Measurements from ENCODE around the gene KSR1.
"Not testable (repeated sequence)": the region's sequence is repeated elsewhere in the genome, so short reads cannot be mapped to it uniquely, and the experiment has no call there.

KSR1 gene

GRCh38 chr17:27649111-27649571, 192.9 kb downstream of the KSR1 start:
- DNase-seq (ENCODE audit: insufficient read length, low spot score); FAIRE-seq: not testable (repeated sequence)

GRCh38 chr17:27649929-27650328, 193.7 kb downstream of the KSR1 start:
- FAIRE-seq = no peak
- DNase-seq (ENCODE audit: insufficient read length, low spot score) = no peak

GRCh38 chr17:27650836-27651235, 194.6 kb downstream of the KSR1 start:
- DNase-seq (ENCODE audit: insufficient read length, low spot score) (no peak), FAIRE-seq (no peak)

- no peak for FAIRE-seq
- no peak for DNase-seq (ENCODE audit: insufficient read length, low spot score)
Measured at GRCh38 chr17:27651411-27652345, 195.4 kb downstream of the KSR1 start.

- FAIRE-seq; DNase-seq (ENCODE audit: insufficient read length, low spot score): not testable (repeated sequence)
Measured at GRCh38 chr17:27653449-27653971, 197.3 kb downstream of the KSR1 start.

GRCh38 chr17:27654136-27654535, 197.9 kb downstream of the KSR1 start:
- no peak for DNase-seq (ENCODE audit: insufficient read length, low spot score)
- no peak for FAIRE-seq

- FAIRE-seq (peak; percentile 78), DNase-seq (ENCODE audit: insufficient read length, low spot score) (peak; percentile 88)
Measured at GRCh38 chr17:27654654-27655524, 198.6 kb downstream of the KSR1 start.

DNA sequence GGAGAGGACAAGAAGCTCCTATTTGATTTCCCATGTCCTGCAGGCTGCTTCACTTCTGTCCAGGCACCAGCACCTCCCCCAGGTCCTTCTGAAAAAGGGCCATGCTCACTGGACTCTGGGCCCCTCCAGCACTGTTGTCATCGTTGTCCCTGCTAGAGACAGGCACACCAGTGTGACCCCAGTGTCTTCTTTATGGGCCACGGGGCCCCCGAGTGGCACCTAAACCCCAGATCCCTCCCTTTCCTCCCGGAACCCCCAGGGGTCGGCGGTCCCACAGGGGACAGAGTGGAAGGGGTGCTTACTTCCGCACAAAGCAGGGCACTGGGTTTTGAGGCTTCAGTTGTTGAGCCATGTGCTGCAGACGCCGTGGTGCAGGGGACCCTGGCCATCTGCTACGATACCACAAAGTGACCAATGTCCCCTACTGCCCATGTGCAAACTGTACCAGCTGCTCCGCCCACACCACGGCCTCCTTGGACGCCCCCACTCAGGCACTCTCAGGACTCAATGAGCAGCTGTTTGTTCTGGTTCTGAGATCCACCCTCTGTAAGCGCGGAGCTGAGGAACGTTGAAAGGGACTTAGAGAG, 199.4 kb downstream of the KSR1 start:
- DNase-seq (ENCODE audit: insufficient read length, low spot score); FAIRE-seq: not testable (repeated sequence)

DNA sequence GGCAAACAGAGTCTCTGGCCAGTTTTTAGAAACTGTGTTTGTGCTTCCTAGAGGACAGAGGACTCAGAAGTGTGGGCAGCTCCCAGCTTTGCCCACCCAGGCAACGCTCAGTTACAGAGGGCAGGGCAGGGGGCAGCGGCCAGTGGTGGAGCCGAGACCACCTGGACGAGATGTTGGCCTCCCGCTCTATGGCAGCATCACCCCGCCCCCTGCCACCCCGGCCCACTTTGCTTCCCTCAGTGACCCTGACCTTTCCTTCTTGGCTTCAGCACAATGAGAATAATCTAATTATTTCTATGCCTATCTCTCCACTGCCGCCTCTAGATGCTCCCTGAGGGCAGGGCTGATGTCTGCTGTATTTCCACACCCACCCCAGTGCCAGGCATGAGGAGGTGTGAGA, 200.4 kb downstream of the KSR1 start:
- DNase-seq (ENCODE audit: insufficient read length, low spot score); FAIRE-seq: not testable (repeated sequence)

DNA sequence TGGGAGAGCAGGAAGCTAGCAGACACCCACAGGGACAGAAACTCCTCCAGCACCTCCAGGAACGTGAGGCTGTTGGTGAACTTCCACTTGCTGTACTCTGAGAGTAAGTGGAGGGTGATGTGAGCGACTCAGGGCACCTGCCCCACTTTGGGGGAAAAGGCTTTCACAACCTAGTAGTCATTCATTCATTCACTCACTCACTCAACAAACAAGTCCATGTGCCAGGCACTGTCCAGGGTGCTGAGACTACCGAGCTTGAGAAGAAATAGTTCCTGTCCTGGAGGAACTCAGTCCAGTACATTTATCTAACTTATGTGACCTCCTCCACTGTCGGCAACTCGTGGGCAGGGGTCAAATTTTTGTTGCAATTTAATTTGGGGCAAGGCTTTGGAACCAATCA, 201.4 kb downstream of the KSR1 start:
- DNase-seq (ENCODE audit: insufficient read length, low spot score) (no peak), FAIRE-seq (no peak)

DNA sequence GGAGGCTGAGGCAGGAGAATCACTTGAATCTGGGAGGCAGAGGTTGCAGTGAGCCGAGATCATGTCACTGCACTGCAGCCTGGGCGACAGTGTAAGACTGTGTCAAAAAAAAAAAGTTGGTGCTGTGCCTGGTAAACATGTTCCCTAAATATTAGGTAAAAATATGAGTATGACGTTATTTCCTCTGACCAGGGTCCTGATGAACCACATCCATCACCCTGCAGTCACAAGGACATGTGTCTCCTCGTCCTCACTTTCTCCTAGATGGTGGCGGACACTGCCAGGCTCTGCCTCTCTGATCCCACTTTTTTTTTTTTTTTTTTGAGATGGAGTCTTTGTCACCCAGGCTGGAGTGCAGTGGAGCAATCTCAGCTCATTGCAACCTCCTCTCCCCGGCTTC, 203.4 kb downstream of the KSR1 start:
- FAIRE-seq = no peak
- DNase-seq (ENCODE audit: insufficient read length, low spot score) = no peak

GRCh38 chr17:27660436-27660835, 204.2 kb downstream of the KSR1 start:
- no peak for FAIRE-seq
- no peak for DNase-seq (ENCODE audit: insufficient read length, low spot score)

- DNase-seq (ENCODE audit: insufficient read length, low spot score) = no peak
- no peak for FAIRE-seq
Measured at GRCh38 chr17:27663936-27664605, 207.8 kb downstream of the KSR1 start.

GRCh38 chr17:27664606-27664965, 208.3 kb downstream of the KSR1 start:
- FAIRE-seq (no peak), DNase-seq (ENCODE audit: insufficient read length, low spot score) (no peak)

DNA sequence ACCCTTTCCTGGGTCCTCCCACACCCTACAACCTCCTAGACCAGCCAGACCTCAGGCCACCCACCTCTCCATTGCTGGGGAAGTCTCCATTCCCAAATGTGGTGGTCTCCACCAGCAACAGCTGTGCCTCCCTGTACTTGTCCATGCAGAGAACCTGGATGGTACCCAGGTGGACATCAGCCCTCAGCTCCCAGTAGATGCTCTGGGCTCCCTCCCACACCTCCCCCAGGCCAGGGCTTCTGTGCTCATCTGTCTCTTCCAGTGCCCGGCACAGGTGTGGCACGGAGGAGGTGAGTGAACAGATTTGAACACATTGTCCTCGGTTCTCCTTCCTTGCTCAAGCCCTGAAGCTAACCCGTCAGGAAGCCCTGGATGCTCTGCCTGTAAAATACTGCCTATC, 209.3 kb downstream of the KSR1 start:
- FAIRE-seq (no peak), DNase-seq (ENCODE audit: insufficient read length, low spot score) (no peak)

DNA sequence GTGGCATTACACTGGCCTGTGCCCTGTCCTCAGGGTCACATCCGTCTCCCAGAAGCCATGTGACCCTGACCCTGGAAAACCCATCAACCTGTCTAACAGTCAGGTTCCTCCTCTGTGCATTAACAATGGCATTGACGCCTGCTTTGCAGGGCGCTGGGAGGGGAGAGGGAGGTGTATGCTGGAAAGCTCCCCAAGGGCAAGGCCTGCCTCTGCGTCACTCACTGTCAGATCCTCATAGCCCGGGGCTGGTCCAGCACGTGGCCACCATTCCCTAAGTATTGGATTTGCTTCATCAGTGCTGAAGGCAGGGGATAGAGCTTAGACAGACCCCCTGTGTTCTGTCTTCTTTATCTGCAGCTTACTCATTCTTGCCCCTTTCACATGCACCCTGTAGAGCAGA, 210.0 kb downstream of the KSR1 start:
- not testable (repeated sequence) for FAIRE-seq

DNA sequence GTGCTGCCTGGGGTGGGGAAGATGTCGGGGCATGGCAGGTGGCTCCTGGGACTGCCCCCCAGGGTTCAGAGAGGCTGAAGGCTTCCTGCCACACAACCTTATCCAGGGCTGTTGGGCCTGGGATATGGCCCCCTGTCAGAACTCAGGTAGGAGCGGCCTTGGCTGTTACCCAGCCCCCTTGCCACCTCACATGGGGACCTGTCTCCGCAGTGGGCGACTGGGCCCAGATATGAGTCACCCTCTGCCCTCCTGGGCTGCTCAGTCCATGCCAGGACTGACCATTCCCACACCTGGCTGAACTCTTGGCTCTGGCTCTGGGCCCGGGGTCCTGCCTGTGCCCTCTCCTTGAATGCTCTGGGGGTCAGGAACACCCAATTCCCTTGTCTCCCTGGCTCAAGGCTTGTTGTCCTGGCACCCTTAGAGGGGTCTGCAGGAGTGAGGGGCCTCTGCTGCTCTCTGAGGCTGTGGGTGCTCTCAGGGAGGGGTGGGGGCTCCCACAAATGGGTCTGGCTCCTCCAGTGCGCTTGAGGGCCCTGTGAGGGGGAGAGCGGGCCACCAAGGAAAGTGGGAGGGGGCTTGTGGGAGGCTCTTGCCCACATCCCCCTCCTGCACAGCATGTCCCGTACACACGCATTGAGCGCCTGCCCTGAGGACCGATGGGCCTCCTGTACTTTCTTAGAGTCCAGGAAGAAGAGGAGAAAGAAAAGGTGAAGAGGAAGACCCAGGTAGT, 210.7 kb downstream of the KSR1 start:
- FAIRE-seq (no peak), DNase-seq (ENCODE audit: insufficient read length, low spot score) (no peak)

More for the DNA sequence above, 210.0 kb downstream of the KSR1 start:
- DNase-seq (ENCODE audit: insufficient read length, low spot score) = not testable (repeated sequence)

GRCh38 chr17:27667656-27668487, 211.6 kb downstream of the KSR1 start:
- FAIRE-seq (no peak), DNase-seq (ENCODE audit: insufficient read length, low spot score) (no peak)

GRCh38 chr17:27668488-27668823, 212.2 kb downstream of the KSR1 start:
- DNase-seq (ENCODE audit: insufficient read length, low spot score) (no peak), FAIRE-seq (no peak)

Measured in GM19239 (cell line).